PC-9 (cell line): ENCODE results near the gene CEBPZ.

Source experiments
- EZH2 ChIP-seq: fragments of 200-600 bp; sonication (generic); IDR thresholded peaks from 2 replicates; pipeline ENCODE4 v1.8.0; 2017; ENCODE audit warnings: antibody characterized with exemption, low read depth
- TF ChIP-seq, protein P1 (sequence below): fragments of 200-600 bp; sonication (generic); conservative IDR thresholded peaks from 2 replicates; pipeline ENCODE4 v1.6.1; 2017; ENCODE audit warnings: mixed run types, antibody characterized with exemption, mild to moderate bottlenecking, moderate library complexity

DNA sequence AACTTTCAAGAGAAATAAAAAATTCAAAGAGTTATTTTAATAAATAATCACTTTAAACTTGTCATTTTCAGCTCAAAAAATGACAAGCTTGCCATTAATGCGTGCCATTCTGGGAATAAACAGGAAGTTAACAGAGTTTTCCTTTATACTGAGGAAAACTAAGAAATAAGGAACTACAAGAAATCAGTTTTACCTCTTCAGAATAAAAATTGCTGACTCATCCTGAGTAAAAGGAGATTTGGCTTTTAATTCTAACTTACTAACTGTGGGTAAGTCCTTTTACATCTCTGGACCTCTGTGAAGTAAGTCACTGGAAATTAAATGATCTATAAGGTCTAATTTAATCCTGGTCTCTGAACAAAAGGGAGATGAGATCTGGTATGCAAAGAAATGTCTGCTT is 16.1 kb downstream of the CEBPZ start:
- TF ChIP-seq, protein P1, sequence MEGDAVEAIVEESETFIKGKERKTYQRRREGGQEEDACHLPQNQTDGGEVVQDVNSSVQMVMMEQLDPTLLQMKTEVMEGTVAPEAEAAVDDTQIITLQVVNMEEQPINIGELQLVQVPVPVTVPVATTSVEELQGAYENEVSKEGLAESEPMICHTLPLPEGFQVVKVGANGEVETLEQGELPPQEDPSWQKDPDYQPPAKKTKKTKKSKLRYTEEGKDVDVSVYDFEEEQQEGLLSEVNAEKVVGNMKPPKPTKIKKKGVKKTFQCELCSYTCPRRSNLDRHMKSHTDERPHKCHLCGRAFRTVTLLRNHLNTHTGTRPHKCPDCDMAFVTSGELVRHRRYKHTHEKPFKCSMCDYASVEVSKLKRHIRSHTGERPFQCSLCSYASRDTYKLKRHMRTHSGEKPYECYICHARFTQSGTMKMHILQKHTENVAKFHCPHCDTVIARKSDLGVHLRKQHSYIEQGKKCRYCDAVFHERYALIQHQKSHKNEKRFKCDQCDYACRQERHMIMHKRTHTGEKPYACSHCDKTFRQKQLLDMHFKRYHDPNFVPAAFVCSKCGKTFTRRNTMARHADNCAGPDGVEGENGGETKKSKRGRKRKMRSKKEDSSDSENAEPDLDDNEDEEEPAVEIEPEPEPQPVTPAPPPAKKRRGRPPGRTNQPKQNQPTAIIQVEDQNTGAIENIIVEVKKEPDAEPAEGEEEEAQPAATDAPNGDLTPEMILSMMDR: no peak
- TF ChIP-seq EZH2: no peak
